Mucosa of descending colon (tissue), 3 donors: ENCODE data around the gene TUFT1. TPM values are rescaled to one million over a fixed set of nuclear protein-coding genes. Genes with fewer than 3 reads are reported as not detected.

Experiments
- ATAC-seq: fragments of 200-7000 bp; cut with Tn5 transposase; one replicate; pipeline ENCODE4 v1.9.1; 2020; ENCODE audit warnings: mild to moderate bottlenecking, moderate library complexity
- DNase-seq, 3 donors: peaks; one replicate each; pipeline ENCODE4 v3.0.0-alpha.2; 2020
- H3K36me3 ChIP-seq: fragments of 200-600 bp; one replicate; pipeline ENCODE4 v1.8.0; 2021; ENCODE audit warnings: low read depth, mild to moderate bottlenecking
- H3K4me1 ChIP-seq: fragments of 200-600 bp; one replicate; pipeline ENCODE4 v1.8.0; 2021; ENCODE audit warnings: low read depth, mild to moderate bottlenecking
- H3K4me3 ChIP-seq: fragments of 200-600 bp; one replicate; pipeline ENCODE4 v1.8.0; 2021; ENCODE audit warnings: mild to moderate bottlenecking
- H3K9me3 ChIP-seq: fragments of 200-600 bp; one replicate; pipeline ENCODE4 v1.8.0; 2021; ENCODE audit warnings: mild to moderate bottlenecking
- CTCF ChIP-seq: fragments of 200-600 bp; IDR thresholded peaks from one replicate; pipeline ENCODE4 v1.8.0; 2022; ENCODE audit warnings: antibody characterized with exemption, mild to moderate bottlenecking
- intact Hi-C, 2 donors: fragments of 100-400 bp; cut with DNase I in 1 of 2; cut with micrococcal nuclease in 1 of 2; formaldehyde crosslinking; loops; one replicate each; pipeline versions ENCODE4 v1.11.0 to v1.11.1; 2022; cut with DNase I, micrococcal nuclease
- total RNA-seq, 3 donors: library from RNA; stranded (reverse); fragmentation: NEBNext Ultra II Directional in 2 of 3; extraction: Animal tissue kit (Norgen Biotek cat#: 25700) in 2 of 3; gene quantifications; one replicate each; pipeline versions ENCODE4 v1.2.1 to v1.2.4, GENCODE V29; 2021 to 2023
- donor health status: DM: no; HTN: no; CAD: no; lungs with moderate emphysema.
- donor health status: DM: no; HTN: no; CAD: no.
- donor health status: DM: no; HTN: yes; CAD: no.

The TUFT1 gene
- total RNA-seq, 3 donors from 2014 or later = 20.2 to 38.0 (median 27.5) TPM

GRCh38 chr1:151581921-151582320 lies 41.8 kb downstream of the TUFT1 start:
- no peaks in the 10 kb centered on the region for H3K4me1 ChIP-seq
- DNase-seq = no peak
- no peak overlapping the region for H3K4me3 ChIP-seq
- intact Hi-C loops = no loop called here
- no peak for ATAC-seq
- TF ChIP-seq CTCF = no peak
- no peaks in the 10 kb centered on the region for H3K9me3 ChIP-seq
- H3K36me3 ChIP-seq = peaks cover 10% of the 10 kb centered on the region

- intact Hi-C loops = no loop called here
- H3K36me3 ChIP-seq = peaks cover 8% of the 10 kb centered on the region
- H3K4me3 ChIP-seq = no peak overlapping the region
- H3K9me3 ChIP-seq = no peaks in the 10 kb centered on the region
- no peaks in the 10 kb centered on the region for H3K4me1 ChIP-seq
- DNase-seq = no peak
- no peak for ATAC-seq
- TF ChIP-seq CTCF = no peak
Observed at GRCh38 chr1:151583796-151584195, 43.7 kb downstream of the TUFT1 start.

- Histone ChIP-seq H3K9me3 (no peaks in the 10 kb centered on the region), H3K36me3 (peaks cover 4% of the 10 kb centered on the region), H3K4me3 (no peak overlapping the region), H3K4me1 (no peaks in the 10 kb centered on the region)
- no peak for TF ChIP-seq CTCF
- intact Hi-C loops = no loop called here
- peak; percentile 80 for ATAC-seq
- peak in 2 of 3 donors; percentile 35 to 67 for DNase-seq
Observed at GRCh38 chr1:151584278-151584677, 44.2 kb downstream of the TUFT1 start.

- intact Hi-C loops = no loop called here
- no peak for TF ChIP-seq CTCF
- Histone ChIP-seq H3K4me3 (no peak overlapping the region), H3K9me3 (no peaks in the 10 kb centered on the region), H3K36me3 (no peaks in the 10 kb centered on the region), H3K4me1 (no peaks in the 10 kb centered on the region)
- ATAC-seq (no peak), DNase-seq (no peak)
Observed at GRCh38 chr1:151584780-151585179, 44.7 kb downstream of the TUFT1 start.

- Histone ChIP-seq H3K36me3 (no peaks in the 10 kb centered on the region), H3K9me3 (no peaks in the 10 kb centered on the region), H3K4me3 (no peak overlapping the region), H3K4me1 (no peaks in the 10 kb centered on the region)
- no peak for TF ChIP-seq CTCF
- DNase-seq = no peak
- peak; percentile 86 for ATAC-seq
- intact Hi-C loops = no loop called here
Observed at GRCh38 chr1:151585622-151586021, 45.5 kb downstream of the TUFT1 start.

- Histone ChIP-seq H3K4me1 (peaks cover 4% of the 10 kb centered on the region), H3K9me3 (no peaks in the 10 kb centered on the region), H3K4me3 (no peak overlapping the region), H3K36me3 (no peaks in the 10 kb centered on the region)
- intact Hi-C loops = loop anchor here (10.0 kb wide), 1 partner anchor 144 kb away; no protein-coding TSS in a partner anchor
- no peak for TF ChIP-seq CTCF
- DNase-seq = no peak
- ATAC-seq = no peak
Observed at GRCh38 chr1:151590961-151591360, 50.9 kb downstream of the TUFT1 start.
